Psoas muscle (tissue), 8 donors: ENCODE data around the gene ANKRD40. TPM values are rescaled to one million over a fixed set of nuclear protein-coding genes. Genes with fewer than 3 reads are reported as not detected.

Source experiments
- ATAC-seq, 4 donors: fragments of 200-7000 bp; cut with Tn5 transposase; one replicate each; pipeline ENCODE4 v1.9.1; 2020; ENCODE audit warnings: moderate library complexity in 3 of 4, mild to moderate bottlenecking in 2 of 4
- DNase-seq, 2 donors: peaks; one replicate each; pipeline ENCODE4 v3.0.0-alpha.2; 2020
- H3K27ac ChIP-seq: fragments of 200-600 bp; one replicate; pipeline ENCODE4 v1.8.0; 2022
- H3K27me3 ChIP-seq, 3 donors: fragments of 200-600 bp in 1 of 3; one replicate each; pipeline versions ENCODE4 v1.6.1 to v1.8.0; 2013 to 2022; ENCODE audit warnings: low read length in 2 of 3, mild to moderate bottlenecking in 2 of 3, moderate library complexity in 1 of 3; ENCODE audit not compliant: insufficient read depth in 3 of 3
- H3K36me3 ChIP-seq, 2 donors: fragments of 200-600 bp in 1 of 2; one replicate each; pipeline versions ENCODE4 v1.6.1 to v1.8.0; 2013 to 2022; ENCODE audit warnings: low read depth in 1 of 2, mild to moderate bottlenecking in 1 of 2, moderate library complexity in 1 of 2; ENCODE audit not compliant: insufficient read depth in 1 of 2
- H3K4me1 ChIP-seq: fragments of 200-600 bp; one replicate; pipeline ENCODE4 v1.8.0; 2022
- H3K4me3 ChIP-seq: fragments of 200-600 bp; one replicate; pipeline ENCODE4 v1.8.0; 2022; ENCODE audit warnings: mild to moderate bottlenecking
- H3K9me3 ChIP-seq: fragments of 200-600 bp; one replicate; pipeline ENCODE4 v1.8.0; 2022
- WGBS, 3 donors: extraction: QIAGEN DNeasy Blood & Tissue Kit; methylation state at CpG; one replicate each; pipeline versions ENCODE4 v1.1.6 to v1.1.7; 2013; 5-methylcytosine and 5-hydroxymethylcytosine counted together
- intact Hi-C, 2 donors: fragments of 100-400 bp; cut with DNase I; formaldehyde crosslinking; loops; one replicate each; pipeline versions ENCODE4 v1.11.0 to v1.14.2; 2022
- polyA plus RNA-seq, 3 donors: library from polyadenylated mRNA; stranded (reverse); fragments of 200-250 nt; gene quantifications; one replicate each; pipeline ENCODE4 v1.2.3, GENCODE V29; 2013
- total RNA-seq, 4 donors: library from RNA; stranded (reverse); fragmentation: NEBNext Ultra II Directional in 2 of 4; extraction: Animal tissue kit (Norgen Biotek cat#: 25700) in 2 of 4; gene quantifications; one replicate each; pipeline versions ENCODE4 v1.2.1 to v1.2.4, GENCODE V29; 2021 to 2023
- TF ChIP-seq, protein P1 (sequence below): fragments of 200-600 bp; IDR thresholded peaks from one replicate; pipeline ENCODE4 v1.8.0; 2022; ENCODE audit warnings: antibody characterized with exemption
- donor health status: healthy with polysubstance abuse.
- donor health status: DM: no; HTN: no; CAD: no; lungs with moderate emphysema.
- donor health status: Bipolar disorder and iron deficiency.
- donor health status: healthy.
- donor health status: DM: yes; HTN: yes; CAD: no.
- donor health status: DM: no; HTN: no; CAD: no.
- donor health status: DM: no; HTN: no; CAD: no.
- donor health status: DM: yes; HTN: yes; CAD: no.

The ANKRD40 gene
- total and polyA plus RNA-seq, 7 donors: 42.6 to 155 (median 105) TPM

DNA sequence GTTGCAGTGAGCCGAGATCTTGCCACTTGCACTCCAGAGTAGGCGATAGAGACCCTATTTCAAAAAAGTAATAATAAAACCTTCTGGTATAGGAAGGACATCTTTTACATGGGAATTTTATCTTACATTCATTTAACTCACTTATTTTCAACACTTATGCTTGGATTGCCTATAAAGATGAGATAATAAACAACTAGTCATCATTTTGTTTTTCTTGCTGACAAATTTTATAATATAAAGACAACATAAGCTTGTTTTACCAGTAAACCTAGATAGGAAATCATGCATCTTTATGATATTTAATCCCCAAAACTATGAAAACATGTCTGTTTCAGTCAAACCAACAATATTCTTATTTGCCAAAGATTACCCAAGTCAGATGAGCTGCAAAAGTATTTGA lies 56.1 kb downstream of the ANKRD40 start:
- no peak overlapping the region for H3K27ac ChIP-seq
- TF ChIP-seq, protein P1, sequence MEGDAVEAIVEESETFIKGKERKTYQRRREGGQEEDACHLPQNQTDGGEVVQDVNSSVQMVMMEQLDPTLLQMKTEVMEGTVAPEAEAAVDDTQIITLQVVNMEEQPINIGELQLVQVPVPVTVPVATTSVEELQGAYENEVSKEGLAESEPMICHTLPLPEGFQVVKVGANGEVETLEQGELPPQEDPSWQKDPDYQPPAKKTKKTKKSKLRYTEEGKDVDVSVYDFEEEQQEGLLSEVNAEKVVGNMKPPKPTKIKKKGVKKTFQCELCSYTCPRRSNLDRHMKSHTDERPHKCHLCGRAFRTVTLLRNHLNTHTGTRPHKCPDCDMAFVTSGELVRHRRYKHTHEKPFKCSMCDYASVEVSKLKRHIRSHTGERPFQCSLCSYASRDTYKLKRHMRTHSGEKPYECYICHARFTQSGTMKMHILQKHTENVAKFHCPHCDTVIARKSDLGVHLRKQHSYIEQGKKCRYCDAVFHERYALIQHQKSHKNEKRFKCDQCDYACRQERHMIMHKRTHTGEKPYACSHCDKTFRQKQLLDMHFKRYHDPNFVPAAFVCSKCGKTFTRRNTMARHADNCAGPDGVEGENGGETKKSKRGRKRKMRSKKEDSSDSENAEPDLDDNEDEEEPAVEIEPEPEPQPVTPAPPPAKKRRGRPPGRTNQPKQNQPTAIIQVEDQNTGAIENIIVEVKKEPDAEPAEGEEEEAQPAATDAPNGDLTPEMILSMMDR: no peak
- H3K27me3 ChIP-seq: no peaks in the 10 kb centered on the region
- H3K36me3 ChIP-seq: no peaks in the 10 kb centered on the region
- ATAC-seq: no peak
- H3K4me1 ChIP-seq: no peaks in the 10 kb centered on the region
- DNase-seq: no peak
- 89 to 93% (median 91%) methylated on average over 2 of the region's 2 CpGs for WGBS, 3 donors
- intact Hi-C loops: no loop called here
- H3K9me3 ChIP-seq: peaks cover 5% of the 10 kb centered on the region
- H3K4me3 ChIP-seq: no peak overlapping the region

DNA sequence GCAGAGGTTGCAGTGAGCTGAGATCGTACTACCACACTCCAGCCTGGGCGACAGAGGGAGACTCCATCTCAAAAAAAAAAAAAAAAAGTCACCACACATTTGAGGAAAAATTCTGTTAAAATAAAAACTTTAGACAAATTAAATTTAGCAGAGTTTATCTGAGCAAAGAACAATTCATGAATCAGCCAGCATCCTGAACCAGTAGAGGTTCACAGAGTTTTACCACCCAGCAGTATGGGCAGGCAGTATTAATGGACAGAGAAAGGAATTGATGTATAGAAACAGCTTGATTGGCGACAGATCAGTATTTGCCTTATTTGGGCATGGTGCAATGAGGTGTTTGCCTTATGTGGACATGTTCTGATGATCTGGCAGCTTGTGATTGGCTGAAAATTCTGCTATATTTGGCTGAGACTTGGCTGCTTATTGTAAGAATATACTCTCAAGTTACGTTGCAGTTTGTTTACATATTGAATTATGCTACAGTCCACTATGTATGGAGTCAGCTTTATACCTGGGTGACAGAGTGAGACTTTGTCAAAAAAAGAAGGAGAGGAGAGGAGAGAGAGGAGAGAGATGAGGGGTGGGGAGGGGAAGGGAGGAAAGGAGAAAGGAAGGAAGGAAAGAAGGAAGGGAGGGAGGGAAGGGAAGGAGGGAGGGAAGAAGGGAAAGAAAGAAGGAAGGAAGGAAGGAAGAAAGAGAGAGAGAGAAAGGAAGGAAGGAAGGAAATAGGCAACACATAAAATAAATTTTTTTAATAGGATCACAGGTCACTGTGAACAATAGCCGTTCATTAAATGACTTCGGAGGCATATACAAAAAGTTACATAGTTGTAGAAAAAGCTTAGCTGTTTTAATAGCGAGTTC lies 58.4 kb downstream of the ANKRD40 start:
- no peak for DNase-seq
- Histone ChIP-seq H3K27me3 (no peaks in the 10 kb centered on the region), H3K4me1 (no peaks in the 10 kb centered on the region), H3K9me3 (peaks cover 5% of the 10 kb centered on the region), H3K36me3 (no peaks in the 10 kb centered on the region), H3K4me3 (no peak overlapping the region), H3K27ac (no peak overlapping the region)
- 74 to 79% (median 76%) methylated on average over 7 of the region's 7 CpGs for WGBS, 3 donors
- TF ChIP-seq, protein P1: no peak
- no peak for ATAC-seq
- intact Hi-C loops: no loop called here

DNA sequence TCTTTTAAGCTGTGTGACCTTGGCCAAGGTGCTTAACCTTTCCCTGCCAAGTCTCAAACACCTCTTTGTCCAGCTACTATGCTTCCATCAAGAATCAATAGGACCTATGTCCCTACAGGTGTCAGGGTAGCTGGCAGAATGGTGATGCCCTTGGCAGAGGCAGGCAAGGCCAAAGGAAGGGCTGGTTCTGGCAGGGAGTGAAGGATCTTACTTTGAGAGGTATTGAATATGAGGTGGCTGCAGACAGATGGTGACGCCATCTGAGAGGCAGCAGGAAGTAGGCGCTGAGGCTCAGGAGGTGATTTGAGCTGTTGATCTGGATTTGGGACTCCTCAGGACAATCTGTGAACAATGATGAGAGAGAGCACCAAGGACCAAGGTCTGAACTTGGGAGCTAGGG lies 60.5 kb downstream of the ANKRD40 start:
- no peak overlapping the region for H3K27ac ChIP-seq
- intact Hi-C loops: no loop called here
- ATAC-seq: no peak
- H3K4me1 ChIP-seq: no peaks in the 10 kb centered on the region
- H3K4me3 ChIP-seq: no peak overlapping the region
- H3K9me3 ChIP-seq: no peaks in the 10 kb centered on the region
- WGBS, 3 donors: 66 to 90% (median 73%) methylated on average over 2 of the region's 2 CpGs
- TF ChIP-seq, protein P1: no peak
- DNase-seq: no peak
- no peaks in the 10 kb centered on the region for H3K36me3 ChIP-seq
- no peaks in the 10 kb centered on the region for H3K27me3 ChIP-seq

DNA sequence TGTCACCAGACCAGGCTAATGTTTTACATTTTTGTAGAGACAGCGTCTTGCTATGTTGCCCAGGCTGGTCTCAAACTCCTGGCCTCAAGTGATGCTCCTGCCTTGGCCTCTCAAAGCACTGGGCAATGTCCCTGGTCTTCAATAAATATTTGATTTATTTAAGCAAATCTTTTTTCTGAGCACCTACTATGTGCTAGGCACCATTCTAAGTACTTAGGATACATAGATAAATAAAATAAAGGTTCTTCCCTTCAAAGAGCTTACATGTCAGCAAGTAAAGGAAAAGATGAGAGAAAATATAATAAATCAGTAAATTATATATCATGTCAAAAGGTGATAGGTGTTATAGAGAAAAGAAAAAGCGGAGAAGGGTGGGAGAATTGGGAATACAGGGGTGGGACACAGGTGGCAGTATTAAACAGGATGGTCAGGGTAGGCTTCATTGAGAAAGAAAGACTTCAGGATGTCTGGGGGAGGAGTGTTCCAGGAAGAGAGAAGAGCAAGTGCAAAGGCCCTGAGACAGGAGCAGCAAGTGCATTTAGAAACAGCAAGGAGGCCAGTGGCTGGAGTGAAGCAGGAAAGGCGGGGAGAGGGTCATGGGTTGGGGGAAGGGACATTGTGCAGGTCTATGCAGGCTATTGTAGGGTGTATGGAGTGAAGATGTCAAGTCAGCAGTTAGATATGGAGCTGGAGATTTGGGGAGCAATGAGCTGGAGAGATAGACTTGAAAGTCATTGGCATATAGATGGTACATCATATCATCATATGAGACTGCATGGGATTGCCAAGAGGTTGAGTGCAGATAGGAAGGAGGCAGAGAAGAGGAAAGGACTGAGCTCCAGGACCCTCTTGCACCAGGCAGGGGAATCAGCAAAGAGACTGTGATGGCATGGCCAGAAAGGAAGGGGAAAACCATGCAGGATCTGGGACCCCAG lies 61.7 kb downstream of the ANKRD40 start:
- WGBS, 3 donors: 85 to 95% (median 93%) methylated on average over 3 of the region's 3 CpGs
- DNase-seq (no peak), ATAC-seq (no peak)
- Histone ChIP-seq H3K4me3 (no peak overlapping the region), H3K27me3 (no peaks in the 10 kb centered on the region), H3K9me3 (no peaks in the 10 kb centered on the region), H3K27ac (no peak overlapping the region), H3K36me3 (no peaks in the 10 kb centered on the region), H3K4me1 (no peaks in the 10 kb centered on the region)
- TF ChIP-seq, protein P1: no peak
- intact Hi-C loops: no loop called here

Other genes starting within 250 kb of the ANKRD40 start
- gene CHAD, start 239.0 kb downstream of the ANKRD40 start, total RNA-seq: under 1 TPM in 3 of 4 donors, not detected in 1; 0.32 to 0.76 (median 0.44) TPM
- under 1 TPM in 2 of 3 donors, not detected in 1; 0.09 to 0.42 TPM for gene CHAD, start 239.0 kb downstream of the ANKRD40 start, polyA plus RNA-seq
- 10 to 100 TPM; 44.1 to 60.4 (median 50.0) TPM for gene RSAD1, start 229.1 kb downstream of the ANKRD40 start, total RNA-seq
- gene RSAD1, start 229.1 kb downstream of the ANKRD40 start, polyA plus RNA-seq: 10 to 100 TPM; 34.3 to 63.2 (median 52.4) TPM
- under 1 TPM in 3 of 4 donors, not detected in 1; 0.27 to 0.99 (median 0.52) TPM for gene MYCBPAP, start 199.5 kb downstream of the ANKRD40 start, total RNA-seq
- under 1 TPM in 2 of 3 donors, not detected in 1; 0.05 TPM for gene MYCBPAP, start 199.5 kb downstream of the ANKRD40 start, polyA plus RNA-seq
- under 1 TPM in 2 of 4 donors, not detected in 2; 0.12 to 0.15 TPM for gene EPN3, start 175.2 kb downstream of the ANKRD40 start, total RNA-seq
- under 1 TPM in 1 of 3 donors, not detected in 2; 0.03 TPM for gene EPN3, start 175.2 kb downstream of the ANKRD40 start, polyA plus RNA-seq
- 10 to 100 TPM; 16.7 to 25.8 (median 21.9) TPM for gene SPATA20, start 160.7 kb downstream of the ANKRD40 start, total RNA-seq
- gene SPATA20, start 160.7 kb downstream of the ANKRD40 start, polyA plus RNA-seq: 1 to 10 TPM; 4.8 to 9.7 (median 5.4) TPM
- gene CACNA1G, start 147.2 kb downstream of the ANKRD40 start, total RNA-seq: under 1 TPM in 3 of 4 donors, not detected in 1; 0.02 to 0.24 (median 0.17) TPM
- gene CACNA1G, start 147.2 kb downstream of the ANKRD40 start, polyA plus RNA-seq: under 1 TPM in 2 of 3 donors, not detected in 1; 0.04 TPM
- 1 to 10 TPM in 2 of 4 donors, under 1 TPM in 2; 0.36 to 1.6 (median 0.94) TPM for gene ABCC3, start 73.0 kb downstream of the ANKRD40 start, total RNA-seq
- 1 to 10 TPM in 1 of 3 donors, under 1 TPM in 2; 0.39 to 1.2 (median 0.45) TPM for gene ABCC3, start 73.0 kb downstream of the ANKRD40 start, polyA plus RNA-seq
- 10 to 100 TPM; 25.4 to 55.9 (median 49.9) TPM for gene LUC7L3, start 11.7 kb upstream of the ANKRD40 start, total RNA-seq
- 100 to 1,000 TPM in 1 of 3 donors, 10 to 100 TPM in 2; 33.4 to 108 (median 49.2) TPM for gene LUC7L3, start 11.7 kb upstream of the ANKRD40 start, polyA plus RNA-seq
- gene ANKRD40CL, start 59.6 kb upstream of the ANKRD40 start, total RNA-seq: not detected
- gene ANKRD40CL, start 59.6 kb upstream of the ANKRD40 start, polyA plus RNA-seq: not detected
- gene WFIKKN2, start 127.7 kb upstream of the ANKRD40 start, total RNA-seq: 1 to 10 TPM in 2 of 4 donors, under 1 TPM in 2; 0.25 to 3.4 (median 1.1) TPM
- gene WFIKKN2, start 127.7 kb upstream of the ANKRD40 start, polyA plus RNA-seq: under 1 TPM; 0.09 to 0.32 (median 0.30) TPM
- gene TOB1, start 158.4 kb upstream of the ANKRD40 start, total RNA-seq: 100 to 1,000 TPM in 3 of 4 donors, 10 to 100 TPM in 1; 74.9 to 155 (median 102) TPM
- gene TOB1, start 158.4 kb upstream of the ANKRD40 start, polyA plus RNA-seq: 10 to 100 TPM; 12.8 to 40.9 (median 21.4) TPM